HG03469 (cell line): ENCODE measurements around the gene LPXN.

Experiments used
- ATAC-seq: cut with Tn5 transposase; IDR thresholded peaks from one replicate; pipeline ENCODE4 v1.9.1; 2021; ENCODE audit warnings: mild to moderate bottlenecking, moderate library complexity, moderate number of reproducible peaks; ENCODE audit not compliant: unreplicated experiment

Gene LPXN

GRCh38 chr11:58575377-58576020, at the start of gene LPXN:
Gene LPXN (minus strand): TSS chr11:58575856. CDS start chr11:58575772, 84 bp downstream.
- ATAC-seq, result no peak

GRCh38 chr11:58625086-58625485, 49.4 kb upstream of the LPXN start:
- ATAC-seq, result no peak

- ATAC-seq, result no peak
Observed at GRCh38 chr11:58622344-58622743, 46.7 kb upstream of the LPXN start, which contains the start of gene CNTF. Gene CNTF (plus strand): TSS chr11:58622665. CDS start chr11:58622753, 88 bp downstream.

- ATAC-seq, result no peak
Observed at GRCh38 chr11:58621586-58622262, 46.1 kb upstream of the LPXN start.

- no peak for ATAC-seq
Observed at GRCh38 chr11:58617976-58618557, 42.4 kb upstream of the LPXN start.

GRCh38 chr11:58616594-58616993, 40.9 kb upstream of the LPXN start:
- ATAC-seq, result no peak

GRCh38 chr11:58615559-58615958, 39.9 kb upstream of the LPXN start:
- no peak for ATAC-seq

GRCh38 chr11:58613228-58613627, 37.6 kb upstream of the LPXN start:
- no peak for ATAC-seq

- no peak for ATAC-seq
Observed at GRCh38 chr11:58609723-58610122, 34.1 kb upstream of the LPXN start.

- ATAC-seq, result no peak
Observed at GRCh38 chr11:58608331-58608730, 32.7 kb upstream of the LPXN start.

GRCh38 chr11:58606930-58607714, 31.5 kb upstream of the LPXN start:
- no peak for ATAC-seq

GRCh38 chr11:58600510-58600909, 24.9 kb upstream of the LPXN start:
- no peak for ATAC-seq

- no peak for ATAC-seq
Observed at GRCh38 chr11:58597486-58598144, 22.0 kb upstream of the LPXN start.

GRCh38 chr11:58596621-58597020, 21.0 kb upstream of the LPXN start:
- ATAC-seq, result no peak

- no peak for ATAC-seq
Observed at GRCh38 chr11:58594826-58595225, 19.2 kb upstream of the LPXN start.

GRCh38 chr11:58592760-58593472, 17.3 kb upstream of the LPXN start:
- no peak for ATAC-seq

- no peak for ATAC-seq
Observed at GRCh38 chr11:58591659-58592058, 16.0 kb upstream of the LPXN start.

- no peak for ATAC-seq
Observed at GRCh38 chr11:58586998-58587397, 11.3 kb upstream of the LPXN start.

- ATAC-seq, result no peak
Observed at GRCh38 chr11:58582437-58582836, 6.8 kb upstream of the LPXN start.

- ATAC-seq, result no peak
Observed at GRCh38 chr11:58580311-58580710, 4.7 kb upstream of the LPXN start.
